Measurements from ENCODE around the gene TMEM164. TPM values are rescaled to one million over a fixed set of nuclear protein-coding genes. Genes with fewer than 3 reads are reported as not detected.
A peak's percentile ranks its signal among the peaks of the same experiment; 100 is the strongest.

The TMEM164 gene
- total RNA-seq, 1 donor from 2014 or later = 26.7 TPM

- DNase-seq (ENCODE audit: low spot score) = no peak
Measured at GRCh38 chrX:110037178-110037577, 34.3 kb downstream of the TMEM164 start.

GRCh38 chrX:110038900-110039299 lies 36.0 kb downstream of the TMEM164 start:
- DNase-seq (ENCODE audit: low spot score) = no peak

- DNase-seq (ENCODE audit: low spot score) = no peak
Measured at GRCh38 chrX:110041980-110042379, 39.1 kb downstream of the TMEM164 start.

- no peak for DNase-seq (ENCODE audit: low spot score)
Measured at GRCh38 chrX:110042496-110042895, 39.6 kb downstream of the TMEM164 start.

- no peak for DNase-seq (ENCODE audit: low spot score)
Measured at GRCh38 chrX:110043506-110043905, 40.6 kb downstream of the TMEM164 start.

GRCh38 chrX:110044346-110045249 lies 41.7 kb downstream of the TMEM164 start:
- peak; percentile 18 for DNase-seq (ENCODE audit: low spot score)

GRCh38 chrX:110045421-110045820 lies 42.5 kb downstream of the TMEM164 start:
- no peak for DNase-seq (ENCODE audit: low spot score)

GRCh38 chrX:110046001-110046400 lies 43.1 kb downstream of the TMEM164 start:
- no peak for DNase-seq (ENCODE audit: low spot score)

GRCh38 chrX:110046971-110047370 lies 44.1 kb downstream of the TMEM164 start:
- no peak for DNase-seq (ENCODE audit: low spot score)

- no peak for DNase-seq (ENCODE audit: low spot score)
Measured at GRCh38 chrX:110049096-110049495, 46.2 kb downstream of the TMEM164 start.

- no peak for DNase-seq (ENCODE audit: low spot score)
Measured at GRCh38 chrX:110050386-110050785, 47.5 kb downstream of the TMEM164 start.

- no peak for DNase-seq (ENCODE audit: low spot score)
Measured at GRCh38 chrX:110050901-110051300, 48.0 kb downstream of the TMEM164 start.

GRCh38 chrX:110051559-110051958 lies 48.6 kb downstream of the TMEM164 start:
- no peak for DNase-seq (ENCODE audit: low spot score)

GRCh38 chrX:110052303-110052702 lies 49.4 kb downstream of the TMEM164 start:
- no peak for DNase-seq (ENCODE audit: low spot score)

GRCh38 chrX:110053453-110053852 lies 50.5 kb downstream of the TMEM164 start:
- DNase-seq (ENCODE audit: low spot score) = no peak

GRCh38 chrX:110055616-110056015 lies 52.7 kb downstream of the TMEM164 start:
- DNase-seq (ENCODE audit: low spot score) = no peak

GRCh38 chrX:110056419-110056818 lies 53.5 kb downstream of the TMEM164 start:
- DNase-seq (ENCODE audit: low spot score) = no peak

GRCh38 chrX:110059410-110059809 lies 56.5 kb downstream of the TMEM164 start:
- DNase-seq (ENCODE audit: low spot score) = no peak

GRCh38 chrX:110060317-110060716 lies 57.4 kb downstream of the TMEM164 start:
- no peak for DNase-seq (ENCODE audit: low spot score)

GRCh38 chrX:110060846-110061537 lies 58.1 kb downstream of the TMEM164 start:
- DNase-seq (ENCODE audit: low spot score) = no peak

- DNase-seq (ENCODE audit: low spot score) = no peak
Measured at GRCh38 chrX:110062919-110063318, 60.0 kb downstream of the TMEM164 start.

GRCh38 chrX:110066488-110067225 lies 63.7 kb downstream of the TMEM164 start:
- DNase-seq (ENCODE audit: low spot score) = no peak
